Stimulated activated CD8-positive, alpha-beta memory T cell treated with anti-CD3 and anti-CD28 coated beads, Interleukin-15, amount 100 ng/mL, for 24 hours (primary cell): ENCODE results near the gene NTNG1.

Experiments
- DNase-seq: peaks from one replicate; pipeline ENCODE4 v3.0.0-alpha.2; 2020; ENCODE audit warnings: low read depth

The NTNG1 gene

DNA sequence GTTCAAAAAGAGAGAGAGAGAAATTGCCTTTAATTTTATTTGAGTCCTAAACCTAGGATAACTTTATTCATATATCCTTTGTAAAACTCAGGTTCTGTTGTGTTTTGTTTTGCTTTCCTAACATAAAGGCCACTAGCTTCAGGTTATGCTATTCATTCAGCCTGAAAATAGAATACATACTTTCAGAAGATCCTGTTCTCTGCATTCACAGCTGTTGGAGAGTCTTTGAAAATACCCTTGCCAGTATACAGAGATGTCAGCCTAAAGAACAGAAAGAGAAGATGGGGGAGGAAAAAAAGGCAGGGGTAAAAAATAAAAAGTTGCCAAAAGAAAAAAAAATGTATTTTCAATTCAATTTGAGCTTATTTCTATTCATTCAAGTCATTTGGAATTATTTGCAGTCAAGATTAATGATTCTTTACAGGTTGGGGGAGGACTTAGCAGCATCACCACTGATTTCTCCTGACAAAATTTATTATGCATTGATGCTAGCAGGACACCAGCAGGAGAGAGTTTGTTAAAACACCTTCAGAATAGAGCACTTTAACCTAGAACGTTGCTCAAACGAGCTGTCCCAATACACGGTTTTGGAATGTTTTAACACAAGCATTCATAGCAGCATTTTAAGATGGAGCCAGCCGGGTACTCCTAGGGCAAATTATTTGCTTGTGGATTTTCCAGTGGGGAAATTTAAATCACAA lies 318.5 kb downstream of the NTNG1 start:
- no peak for DNase-seq

DNA sequence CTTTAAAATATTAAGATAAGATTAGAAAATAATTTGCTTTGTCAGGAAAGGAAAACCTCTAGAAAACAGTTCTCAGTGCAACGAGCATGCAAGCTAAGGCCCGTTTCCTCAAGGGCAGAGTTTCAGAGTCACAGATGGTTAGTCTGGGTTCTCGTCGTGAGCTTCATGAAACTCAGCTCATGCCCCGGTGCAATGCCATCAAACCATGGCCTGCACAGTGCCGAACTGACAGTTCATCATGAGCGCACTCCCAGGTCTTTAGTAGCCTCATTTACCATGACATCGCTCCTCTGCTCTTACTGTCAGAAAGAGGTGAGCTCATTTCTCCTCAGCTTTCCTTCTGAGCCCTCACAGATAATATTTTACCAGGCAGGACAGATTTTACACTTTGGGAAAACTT lies 319.2 kb downstream of the NTNG1 start:
- DNase-seq: no peak

GRCh38 chr1:107464827-107465226 lies 324.0 kb downstream of the NTNG1 start:
- DNase-seq: no peak

DNA sequence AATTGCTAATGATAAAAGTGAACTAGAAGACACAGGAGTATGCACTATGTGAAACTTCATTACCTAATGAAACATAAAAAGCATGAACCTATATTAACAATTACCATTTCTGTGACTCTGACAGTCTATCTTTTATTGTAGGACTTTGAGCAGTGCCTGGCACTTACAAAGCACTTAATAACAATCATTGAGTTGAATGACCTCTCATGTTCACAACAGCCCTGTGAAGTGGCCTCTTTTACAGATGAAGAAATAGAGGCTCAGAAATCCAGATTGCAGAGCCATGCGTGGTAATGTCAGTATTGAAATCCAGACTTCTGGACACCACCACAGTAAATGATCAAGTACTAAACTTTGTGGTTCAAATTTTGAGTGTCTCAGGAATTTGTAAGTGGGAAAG lies 326.4 kb downstream of the NTNG1 start:
- DNase-seq: no peak

DNA sequence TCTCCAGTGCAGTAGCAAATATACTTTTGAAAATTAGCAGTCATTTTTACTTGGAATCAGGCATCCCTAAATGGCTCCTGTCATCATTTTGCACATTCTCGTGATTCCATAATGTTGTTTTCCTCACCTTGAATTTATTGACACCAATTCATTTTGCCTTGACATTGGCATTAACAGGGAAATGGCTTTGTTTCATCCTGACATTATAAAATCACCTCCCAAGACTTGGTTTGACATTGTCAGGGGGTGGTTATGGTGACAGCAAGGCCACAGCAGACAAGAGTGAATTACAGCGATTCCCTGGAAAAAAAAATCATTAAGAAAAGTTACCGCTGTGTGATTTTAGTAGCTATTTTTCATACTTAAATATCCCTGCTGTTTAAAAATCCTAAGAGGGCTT lies 327.0 kb downstream of the NTNG1 start:
- DNase-seq: no peak

- DNase-seq: no peak
Measured at GRCh38 chr1:107473065-107473464, 332.2 kb downstream of the NTNG1 start.

GRCh38 chr1:107474877-107475612 lies 334.2 kb downstream of the NTNG1 start:
- no peak for DNase-seq

DNA sequence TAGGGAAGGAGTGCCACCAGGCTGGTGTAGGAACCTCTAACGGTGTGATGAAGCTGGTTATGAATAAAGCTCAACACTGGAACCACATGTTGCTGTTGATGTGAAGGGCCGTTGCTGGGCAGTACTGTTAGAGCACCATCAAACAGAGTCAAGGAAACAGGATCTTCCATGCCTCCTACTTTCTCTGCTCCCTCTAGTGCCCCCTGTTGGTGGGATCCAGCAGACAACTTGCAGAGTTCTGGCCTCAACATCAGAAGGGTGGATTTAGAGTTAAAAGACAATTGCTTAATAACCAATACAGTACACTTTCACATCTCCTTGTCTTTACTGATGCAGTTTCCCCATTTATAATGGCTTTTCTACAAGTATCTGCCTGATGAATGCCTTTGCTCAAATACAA lies 336.4 kb downstream of the NTNG1 start:
- DNase-seq: no peak

- no peak for DNase-seq
Measured at GRCh38 chr1:107479865-107480350, 339.1 kb downstream of the NTNG1 start.

- DNase-seq: no peak
Measured at GRCh38 chr1:107480548-107481415, 339.9 kb downstream of the NTNG1 start.

DNA sequence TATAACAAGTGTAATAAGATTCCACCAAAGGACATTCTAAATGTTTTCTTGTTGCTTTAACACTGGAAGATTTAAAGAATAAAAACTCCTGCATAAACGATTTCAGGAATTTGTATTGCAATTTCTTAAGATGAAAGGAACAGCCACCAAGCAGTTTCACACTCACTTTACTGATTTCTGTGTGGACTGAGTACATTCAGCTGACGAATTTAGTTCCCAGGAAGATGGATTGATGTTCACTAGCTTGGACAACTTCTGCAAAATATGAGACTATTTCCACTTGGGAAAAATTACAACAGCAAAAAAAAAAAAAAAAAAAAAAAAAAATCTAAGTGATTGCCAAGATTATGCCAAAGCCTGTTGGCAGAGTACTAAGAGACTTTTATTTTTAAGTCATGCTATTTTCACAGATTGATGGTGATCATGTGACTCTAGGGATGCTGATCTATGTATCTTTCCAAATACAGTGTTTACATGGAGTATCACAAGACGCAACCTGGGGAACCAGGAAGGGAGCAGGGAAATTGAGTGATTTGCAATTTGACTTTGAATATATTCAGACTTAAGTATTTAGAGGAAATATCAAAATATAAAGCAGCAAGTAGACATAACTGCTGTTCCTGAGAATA lies 341.0 kb downstream of the NTNG1 start:
- no peak for DNase-seq

GRCh38 chr1:107483949-107484348 lies 343.1 kb downstream of the NTNG1 start:
- DNase-seq: no peak

DNA sequence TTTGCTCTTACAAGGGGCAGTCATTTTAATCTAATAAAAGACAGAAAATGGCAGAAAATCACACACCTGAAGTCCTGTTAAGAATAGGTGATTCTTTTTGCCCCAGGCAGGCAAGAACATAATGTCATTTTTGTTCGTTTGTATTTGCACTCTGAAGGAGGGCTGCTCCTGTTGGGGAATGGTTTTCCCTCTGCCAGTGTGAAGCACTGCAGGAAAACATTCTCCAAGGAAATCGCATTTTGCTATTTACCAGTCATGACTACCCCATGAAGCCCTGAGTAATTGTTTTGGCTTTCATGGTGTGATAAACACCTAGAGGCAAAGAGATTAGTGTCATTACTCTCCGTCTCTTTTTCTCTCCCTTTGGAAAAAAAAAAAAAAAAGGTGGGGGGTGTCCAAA lies 345.5 kb downstream of the NTNG1 start:
- no peak for DNase-seq

DNA sequence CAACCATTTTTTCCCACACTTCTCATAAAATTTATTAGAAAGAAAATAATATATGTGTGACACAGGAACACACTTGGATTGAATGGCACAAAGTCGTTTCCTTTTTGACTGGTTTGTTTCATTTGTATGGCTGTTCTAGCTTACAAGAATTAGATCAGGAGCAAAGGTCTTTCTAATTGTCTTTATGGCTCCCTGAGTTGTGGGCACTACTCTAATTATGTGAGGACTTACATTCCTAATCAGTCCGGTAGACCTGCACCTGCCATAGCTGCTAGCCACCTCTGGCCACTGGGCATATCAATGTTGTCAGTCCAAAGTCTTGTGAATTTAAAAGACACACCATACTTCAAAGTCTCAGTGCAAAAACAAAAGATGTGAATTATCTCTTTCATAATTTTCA lies 346.7 kb downstream of the NTNG1 start:
- DNase-seq: no peak

DNA sequence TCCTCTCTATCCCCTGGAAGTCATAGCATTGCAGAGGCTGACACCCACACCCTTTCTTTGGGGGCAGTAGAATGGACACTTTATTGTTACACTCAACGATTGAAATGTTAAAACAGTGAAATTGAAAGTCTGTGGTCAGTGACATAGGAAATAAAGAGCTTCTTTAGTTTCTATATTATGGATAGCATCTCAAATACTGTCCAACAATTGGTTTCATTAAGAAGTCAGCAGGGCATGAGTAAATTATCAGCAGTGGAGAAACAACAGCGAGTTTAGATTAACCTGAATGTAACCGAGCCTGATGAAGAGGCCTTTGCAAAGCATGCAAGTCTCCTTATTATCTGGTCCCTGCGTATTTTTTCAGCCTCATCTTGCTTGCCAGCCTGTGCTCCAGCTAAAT lies 350.7 kb downstream of the NTNG1 start:
- no peak for DNase-seq

DNA sequence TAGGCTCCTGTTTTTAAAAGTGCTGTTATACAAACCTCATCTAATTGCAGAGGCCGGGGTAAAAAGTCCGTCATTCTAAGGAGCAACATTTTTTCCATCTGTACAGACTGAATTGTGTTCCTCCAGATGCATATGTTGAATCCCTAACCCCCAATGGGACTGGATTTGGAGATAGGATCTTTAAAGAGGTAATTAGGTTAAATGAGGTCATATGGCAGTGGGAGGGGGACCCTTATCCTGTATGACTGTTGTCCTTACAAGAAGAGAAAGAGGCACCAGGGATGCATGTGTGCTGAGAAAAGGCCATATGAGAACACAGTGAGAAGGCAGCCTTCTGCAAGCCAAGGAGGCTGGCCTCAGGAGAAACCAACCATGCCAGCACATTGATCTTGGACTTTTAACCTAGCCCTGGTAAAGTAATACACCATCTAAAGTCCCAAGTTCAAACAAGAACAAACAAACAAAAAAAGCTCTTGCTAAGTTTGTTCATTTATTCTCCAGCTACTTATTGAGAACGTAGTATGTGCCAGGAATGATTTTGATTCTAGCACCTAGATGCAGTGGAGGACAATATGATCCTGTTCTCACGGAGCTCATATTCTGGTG lies 352.4 kb downstream of the NTNG1 start:
- no peak for DNase-seq

DNA sequence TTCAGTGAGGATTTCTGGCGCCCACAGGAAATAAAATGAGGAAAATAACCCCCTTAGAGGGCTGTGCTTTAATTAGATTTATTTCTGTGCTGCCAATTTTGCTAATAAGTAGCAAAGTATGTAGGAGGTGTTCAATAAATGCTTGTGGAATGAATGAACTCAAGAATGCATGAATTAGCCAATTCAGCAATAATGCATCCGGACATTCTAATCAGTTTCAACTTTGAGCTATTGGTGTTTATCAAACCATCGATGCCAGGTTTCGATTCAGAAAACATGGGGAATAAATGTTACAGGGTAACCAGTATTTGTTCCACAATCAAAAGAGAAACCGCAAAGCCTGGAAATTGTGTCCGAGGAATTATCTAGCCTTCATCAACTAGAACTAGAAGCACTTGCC lies 353.2 kb downstream of the NTNG1 start:
- DNase-seq: no peak

DNA sequence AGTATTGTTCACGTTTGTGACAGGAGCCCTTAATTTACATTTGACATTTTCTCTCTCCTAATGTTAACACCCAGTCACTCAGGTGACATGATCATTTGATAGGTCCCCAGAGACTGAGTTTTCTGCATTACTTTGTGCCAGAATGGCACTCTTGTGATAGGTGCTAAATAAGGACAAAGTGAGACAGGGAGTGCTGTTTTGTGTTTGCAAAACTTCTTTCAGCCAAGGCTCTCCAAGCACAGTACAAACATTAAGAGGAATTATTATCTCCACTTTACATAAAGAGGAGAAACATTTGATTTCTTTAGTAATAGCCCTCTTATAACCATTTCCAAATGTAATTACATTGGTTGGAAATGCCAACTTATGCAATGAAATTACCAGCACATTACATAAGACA lies 355.2 kb downstream of the NTNG1 start:
- DNase-seq: no peak

GRCh38 chr1:107499139-107499744 lies 358.4 kb downstream of the NTNG1 start:
- DNase-seq: no peak

- no peak for DNase-seq
Measured at GRCh38 chr1:107501081-107501605, 360.3 kb downstream of the NTNG1 start.

DNA sequence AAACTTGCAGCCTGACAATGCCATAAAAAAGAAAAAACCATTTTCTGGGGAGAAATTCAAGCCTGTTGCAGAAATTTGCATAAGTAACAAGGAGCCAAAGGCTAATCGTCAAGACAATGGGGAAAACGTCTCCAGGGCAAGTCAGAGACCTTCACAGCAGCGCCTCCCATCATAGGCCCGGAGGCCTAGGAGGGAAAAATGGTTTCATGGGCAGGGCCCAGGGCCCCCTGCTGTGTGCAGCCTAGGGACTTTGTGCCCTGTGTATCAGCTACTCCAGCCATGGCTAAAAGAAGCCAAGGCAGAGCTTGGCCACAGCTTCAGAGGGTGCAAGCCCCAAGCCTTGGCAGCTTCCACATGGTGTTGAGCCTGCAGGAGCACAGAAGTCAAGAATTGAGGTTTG lies 369.5 kb downstream of the NTNG1 start:
- no peak for DNase-seq
